ENCODE measurements around the gene PPIA.

The PPIA gene

DNA sequence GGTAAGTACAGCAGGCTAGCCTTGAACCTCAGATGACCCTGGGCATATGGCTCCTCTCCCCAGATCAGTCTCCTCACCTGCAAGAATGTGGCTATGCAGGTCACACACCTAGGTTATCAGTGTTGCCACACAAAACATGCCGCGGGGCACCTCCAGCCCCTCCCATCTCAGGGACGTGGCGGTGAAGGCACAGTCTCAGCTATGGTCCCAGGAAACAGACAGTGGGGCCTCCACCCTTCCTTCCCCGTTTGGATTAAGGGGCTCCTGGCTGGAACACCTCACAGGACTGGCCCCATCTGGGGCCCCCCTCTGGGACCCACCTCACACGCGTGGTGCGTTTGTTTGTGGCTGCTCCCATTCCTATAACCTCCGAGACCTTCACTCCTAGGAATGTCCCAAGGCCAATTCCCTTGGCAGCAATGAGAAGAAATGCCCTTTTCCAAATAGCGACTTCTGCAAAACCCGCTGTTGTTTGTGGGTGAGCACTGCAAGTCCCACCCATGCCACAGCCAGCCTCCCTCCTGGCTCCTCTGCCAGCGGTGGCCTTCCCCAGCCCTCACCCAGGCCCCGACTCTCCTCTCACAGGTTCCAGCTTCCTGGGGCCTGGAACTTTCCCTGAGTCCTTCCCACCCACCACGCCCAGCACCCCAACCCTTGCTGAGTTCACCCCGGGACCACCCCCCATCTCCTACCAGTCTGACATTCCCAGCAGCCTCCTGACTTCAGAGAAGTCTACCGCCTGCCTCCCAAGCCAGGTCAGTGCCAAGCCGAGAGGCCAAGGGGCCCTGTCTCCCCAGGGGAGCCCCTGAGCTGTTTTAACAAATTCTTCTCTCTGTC, 30.7 kb upstream of the PPIA start:
- Histone ChIP-seq H2AFZ (ENCODE audit: low read depth, low read length) (no peak overlapping the region), H3K4me2 (ENCODE audit: low read length) (no peak overlapping the region), H3K9ac (ENCODE audit: low read length) (no peak overlapping the region), H3K79me2 (ENCODE audit: low read length) (no peaks in the 10 kb centered on the region), H3K27ac (ENCODE audit: low read length) (no peak overlapping the region), H3K36me3 (replicated peaks; ENCODE audit: low read depth, low read length) (peaks cover 72% of the 10 kb centered on the region), H3K27me3 (ENCODE audit: low read depth, low read length) (no peaks in the 10 kb centered on the region), H3K4me1 (ENCODE audit: low read length) (peaks cover 20% of the 10 kb centered on the region), H3K9me3 (ENCODE audit: insufficient read depth, low read length) (no peaks in the 10 kb centered on the region), H4K20me1 (ENCODE audit: insufficient read depth, low read length) (peaks cover 12% of the 10 kb centered on the region; the same call in 1 of the 2 replicates), H3K4me3 (ENCODE audit: low read length) (no peak overlapping the region)
- TF ChIP-seq EZH2phosphoT487 (IDR thresholded peaks at IDR 0.05; ENCODE audit: low read depth), result no peak
- TF ChIP-seq, protein P1, sequence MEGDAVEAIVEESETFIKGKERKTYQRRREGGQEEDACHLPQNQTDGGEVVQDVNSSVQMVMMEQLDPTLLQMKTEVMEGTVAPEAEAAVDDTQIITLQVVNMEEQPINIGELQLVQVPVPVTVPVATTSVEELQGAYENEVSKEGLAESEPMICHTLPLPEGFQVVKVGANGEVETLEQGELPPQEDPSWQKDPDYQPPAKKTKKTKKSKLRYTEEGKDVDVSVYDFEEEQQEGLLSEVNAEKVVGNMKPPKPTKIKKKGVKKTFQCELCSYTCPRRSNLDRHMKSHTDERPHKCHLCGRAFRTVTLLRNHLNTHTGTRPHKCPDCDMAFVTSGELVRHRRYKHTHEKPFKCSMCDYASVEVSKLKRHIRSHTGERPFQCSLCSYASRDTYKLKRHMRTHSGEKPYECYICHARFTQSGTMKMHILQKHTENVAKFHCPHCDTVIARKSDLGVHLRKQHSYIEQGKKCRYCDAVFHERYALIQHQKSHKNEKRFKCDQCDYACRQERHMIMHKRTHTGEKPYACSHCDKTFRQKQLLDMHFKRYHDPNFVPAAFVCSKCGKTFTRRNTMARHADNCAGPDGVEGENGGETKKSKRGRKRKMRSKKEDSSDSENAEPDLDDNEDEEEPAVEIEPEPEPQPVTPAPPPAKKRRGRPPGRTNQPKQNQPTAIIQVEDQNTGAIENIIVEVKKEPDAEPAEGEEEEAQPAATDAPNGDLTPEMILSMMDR (IDR thresholded peaks at IDR 0.05; ENCODE audit: low read depth, low read length), result no peak

DNA sequence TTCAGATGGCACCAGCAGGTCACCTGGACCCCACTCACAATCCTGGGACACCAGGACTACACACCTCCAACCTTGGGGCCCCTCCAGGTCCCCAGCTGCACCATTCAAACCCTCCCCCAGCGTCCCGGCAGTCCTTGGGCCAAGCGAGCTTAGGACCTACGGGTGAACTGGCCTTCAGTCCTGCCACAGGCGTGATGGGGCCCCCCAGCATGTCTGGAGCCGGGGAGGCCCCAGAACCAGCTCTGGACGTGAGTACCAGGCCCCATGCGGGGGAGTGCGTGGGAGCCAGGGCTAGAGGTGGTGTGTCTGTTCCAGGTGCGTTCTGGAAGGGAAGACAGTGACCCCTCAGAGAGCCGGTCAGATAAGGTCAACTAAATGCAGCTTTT, 30.1 kb upstream of the PPIA start:
- Histone ChIP-seq H3K27ac (ENCODE audit: low read length) (no peak overlapping the region), H4K20me1 (ENCODE audit: insufficient read depth, low read length) (peaks cover 12% of the 10 kb centered on the region; the same call in 1 of the 2 replicates), H3K36me3 (replicated peaks; ENCODE audit: low read depth, low read length) (peaks cover 67% of the 10 kb centered on the region), H3K27me3 (ENCODE audit: low read depth, low read length) (no peaks in the 10 kb centered on the region), H3K4me3 (ENCODE audit: low read length) (no peak overlapping the region), H3K9me3 (ENCODE audit: insufficient read depth, low read length) (no peaks in the 10 kb centered on the region), H3K4me1 (ENCODE audit: low read length) (peaks cover 23% of the 10 kb centered on the region), H3K4me2 (ENCODE audit: low read length) (no peak overlapping the region), H3K9ac (ENCODE audit: low read length) (no peak overlapping the region), H2AFZ (ENCODE audit: low read depth, low read length) (no peak overlapping the region), H3K79me2 (ENCODE audit: low read length) (no peaks in the 10 kb centered on the region)
- TF ChIP-seq, protein P1 (IDR thresholded peaks at IDR 0.05; ENCODE audit: low read depth, low read length), result no peak
- no peak for TF ChIP-seq EZH2phosphoT487 (IDR thresholded peaks at IDR 0.05; ENCODE audit: low read depth)

DNA sequence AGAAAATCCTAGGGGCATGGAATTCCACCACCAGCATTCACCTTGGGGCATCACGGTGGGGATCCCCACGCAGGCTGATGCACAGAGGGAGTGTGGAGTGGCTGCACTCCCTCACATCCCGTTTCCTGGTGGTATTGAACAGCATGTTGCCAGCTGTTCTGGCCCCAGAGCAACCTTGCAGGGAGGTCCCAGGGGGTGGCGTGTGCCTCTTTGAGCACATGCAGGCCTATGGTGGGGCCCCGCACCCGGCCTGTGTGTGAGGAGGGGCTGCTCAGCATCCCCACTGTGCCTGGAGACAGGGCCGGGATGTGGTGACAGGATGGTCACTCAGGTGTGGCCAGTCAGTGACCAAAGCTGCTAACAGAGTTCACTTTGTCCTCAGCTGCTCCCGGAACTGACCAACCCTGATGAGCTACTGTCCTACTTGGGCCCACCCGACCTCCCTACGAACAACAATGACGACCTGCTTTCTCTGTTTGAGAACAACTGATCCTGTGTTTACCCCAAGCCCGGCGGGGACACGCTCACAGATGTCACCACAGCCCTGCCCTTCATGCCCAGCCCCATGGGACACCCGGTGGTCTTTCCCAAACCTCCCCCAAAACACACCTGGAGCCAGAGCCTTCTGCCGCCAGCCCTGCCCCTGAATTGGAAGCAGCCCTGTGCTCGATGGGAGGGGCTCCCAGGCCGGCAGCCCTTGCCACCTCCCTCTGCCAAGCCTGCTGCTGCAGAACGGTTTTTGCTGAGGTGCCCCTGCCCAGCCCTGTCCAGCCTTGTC, 29.2 kb upstream of the PPIA start:
- peaks cover 63% of the 10 kb centered on the region for H3K36me3 ChIP-seq (replicated peaks; ENCODE audit: low read depth, low read length)

More for the DNA sequence above, 29.2 kb upstream of the PPIA start:
- Histone ChIP-seq H3K9ac (ENCODE audit: low read length) (no peak overlapping the region), H3K9me3 (ENCODE audit: insufficient read depth, low read length) (no peaks in the 10 kb centered on the region), H4K20me1 (ENCODE audit: insufficient read depth, low read length) (peaks cover 8% of the 10 kb centered on the region; the same call in 1 of the 2 replicates), H3K27ac (ENCODE audit: low read length) (no peak overlapping the region), H3K27me3 (ENCODE audit: low read depth, low read length) (no peaks in the 10 kb centered on the region), H3K79me2 (ENCODE audit: low read length) (no peaks in the 10 kb centered on the region), H3K4me1 (ENCODE audit: low read length) (peaks cover 28% of the 10 kb centered on the region), H2AFZ (ENCODE audit: low read depth, low read length) (no peak overlapping the region), H3K4me3 (ENCODE audit: low read length) (no peak overlapping the region), H3K4me2 (ENCODE audit: low read length) (no peak overlapping the region)
- TF ChIP-seq, protein P1 (IDR thresholded peaks at IDR 0.05; ENCODE audit: low read depth, low read length), result no peak
- no peak for TF ChIP-seq EZH2phosphoT487 (IDR thresholded peaks at IDR 0.05; ENCODE audit: low read depth)

Measured in OCI-LY3 (cell line).